M059J (cell line): ENCODE results near the gene DOK7. TPM values are rescaled to one million over a fixed set of nuclear protein-coding genes. Genes with fewer than 3 reads are reported as not detected.
A peak's percentile ranks its signal among the peaks of the same experiment; 100 is the strongest.

Source experiments
- DNase-seq: peaks from one replicate; pipeline ENCODE4 v3.0.0-alpha.2; 2012; ENCODE audit warnings: low read depth
- total RNA-seq: library from RNA; depleted of rRNA; stranded (reverse); fragments of >200 nt; shearing (Covaris generic); gene quantifications from 2 replicates; pipeline ENCODE4 v1.2.3, GENCODE V29; 2014

Gene DOK7
- total RNA-seq, 1 experiment from 2014 or later = 3.1 TPM

DNA sequence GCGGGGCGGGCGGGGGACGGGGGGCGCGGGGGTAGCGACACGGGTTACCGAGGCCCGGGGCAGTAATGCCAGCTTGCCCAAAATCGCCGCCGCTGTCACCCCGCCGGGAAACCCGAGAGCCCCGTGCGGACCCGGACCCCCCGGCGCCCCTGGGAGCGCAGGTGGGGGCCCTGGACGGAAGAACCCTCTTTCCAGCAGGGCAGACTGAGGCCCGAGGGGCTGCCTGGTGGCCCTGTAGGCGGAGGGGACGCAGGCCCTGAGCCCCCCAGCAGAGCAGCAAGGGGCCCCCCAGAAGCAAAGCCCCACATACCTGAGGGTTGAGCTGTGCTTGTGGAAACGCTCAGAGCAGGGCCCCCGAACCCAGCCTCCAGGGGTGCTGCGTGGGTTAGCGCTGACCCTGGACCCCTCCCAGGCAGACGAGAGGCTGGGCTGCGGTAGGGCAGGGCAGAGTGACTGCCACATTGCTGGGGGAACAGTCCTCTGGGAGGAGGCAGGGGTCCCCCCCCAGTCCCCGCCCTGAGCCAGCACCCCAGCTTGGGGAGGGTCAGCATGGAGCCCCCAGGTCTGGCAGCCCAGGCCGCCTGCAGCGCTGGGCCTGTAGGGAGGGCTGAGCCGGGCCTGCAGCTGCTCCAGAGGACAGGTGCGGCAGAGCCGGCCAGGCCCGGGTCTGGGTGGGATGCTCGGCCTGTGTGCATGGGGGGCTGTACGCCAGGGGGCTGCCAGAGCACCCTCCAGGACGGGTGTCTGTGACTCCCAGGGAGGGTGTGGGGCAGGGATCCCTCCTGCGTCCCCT lies 646 bp downstream of the DOK7 start:
- no peak for DNase-seq

DNA sequence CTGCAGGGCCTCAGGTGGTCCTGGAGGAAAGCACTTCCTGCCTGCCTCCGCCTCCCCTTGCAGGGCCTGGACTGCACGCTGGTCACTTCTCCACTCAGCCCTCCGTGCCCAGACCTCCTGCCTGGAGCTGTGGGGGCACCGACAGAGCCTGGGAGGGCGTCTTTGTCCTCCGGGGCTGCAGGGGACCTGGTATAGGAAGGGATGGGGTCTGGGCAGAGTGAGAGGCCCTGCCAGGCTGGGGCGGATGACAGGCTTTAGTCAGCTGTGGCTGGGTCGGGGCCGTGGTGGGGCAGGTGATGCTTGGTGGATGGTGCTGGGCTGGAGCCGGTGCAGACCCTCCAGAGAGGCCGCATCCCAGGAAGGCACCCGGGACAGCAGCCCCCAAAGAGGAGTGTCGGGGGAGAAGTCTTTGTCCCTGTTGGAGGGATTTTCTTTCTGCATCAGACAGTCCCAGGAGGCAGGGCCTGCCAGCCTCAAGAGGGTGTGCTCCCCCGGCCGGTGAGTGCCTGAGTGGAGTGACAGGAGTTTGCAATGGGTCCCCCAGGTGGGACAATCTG lies 1.3 kb downstream of the DOK7 start:
- DNase-seq = no peak

DNA sequence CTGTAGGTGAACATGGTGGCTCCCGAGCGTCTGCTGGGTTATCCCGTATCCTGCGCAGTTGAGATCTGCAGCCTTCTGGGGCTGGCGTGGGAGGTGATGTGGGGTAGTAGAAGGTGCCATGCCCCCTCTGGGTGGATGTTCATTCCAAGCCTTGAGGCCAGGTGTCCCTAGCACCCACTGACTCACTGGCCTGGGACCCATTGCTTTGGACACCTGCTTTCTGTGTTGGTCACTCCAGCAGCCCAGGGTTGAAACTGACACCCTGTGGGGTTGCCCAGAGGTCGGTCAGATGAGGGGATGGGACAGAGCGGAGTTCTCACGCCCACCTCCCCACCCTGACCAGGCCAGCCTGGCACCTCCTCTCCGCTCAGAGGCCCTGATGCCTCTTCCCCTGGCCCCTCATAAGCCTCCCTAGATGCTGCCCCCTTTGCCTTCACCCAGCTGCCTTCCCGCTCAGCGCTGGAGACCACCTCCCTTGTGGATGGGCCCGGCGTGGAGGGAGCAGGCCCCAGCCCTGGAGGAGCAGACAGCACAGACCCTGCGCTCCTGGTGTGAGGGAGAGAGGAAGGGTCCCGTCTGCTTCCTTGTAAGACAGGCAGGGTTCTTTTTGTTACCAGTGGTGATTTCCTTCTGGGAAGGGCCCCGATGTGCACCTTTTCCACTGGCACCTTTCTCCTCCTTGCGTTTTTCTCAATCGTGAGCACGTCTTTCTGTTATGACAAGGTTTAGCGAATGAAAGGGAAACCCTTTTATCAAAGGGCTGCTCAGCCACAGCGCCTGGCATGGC lies 2.0 kb downstream of the DOK7 start:
- no peak for DNase-seq

DNA sequence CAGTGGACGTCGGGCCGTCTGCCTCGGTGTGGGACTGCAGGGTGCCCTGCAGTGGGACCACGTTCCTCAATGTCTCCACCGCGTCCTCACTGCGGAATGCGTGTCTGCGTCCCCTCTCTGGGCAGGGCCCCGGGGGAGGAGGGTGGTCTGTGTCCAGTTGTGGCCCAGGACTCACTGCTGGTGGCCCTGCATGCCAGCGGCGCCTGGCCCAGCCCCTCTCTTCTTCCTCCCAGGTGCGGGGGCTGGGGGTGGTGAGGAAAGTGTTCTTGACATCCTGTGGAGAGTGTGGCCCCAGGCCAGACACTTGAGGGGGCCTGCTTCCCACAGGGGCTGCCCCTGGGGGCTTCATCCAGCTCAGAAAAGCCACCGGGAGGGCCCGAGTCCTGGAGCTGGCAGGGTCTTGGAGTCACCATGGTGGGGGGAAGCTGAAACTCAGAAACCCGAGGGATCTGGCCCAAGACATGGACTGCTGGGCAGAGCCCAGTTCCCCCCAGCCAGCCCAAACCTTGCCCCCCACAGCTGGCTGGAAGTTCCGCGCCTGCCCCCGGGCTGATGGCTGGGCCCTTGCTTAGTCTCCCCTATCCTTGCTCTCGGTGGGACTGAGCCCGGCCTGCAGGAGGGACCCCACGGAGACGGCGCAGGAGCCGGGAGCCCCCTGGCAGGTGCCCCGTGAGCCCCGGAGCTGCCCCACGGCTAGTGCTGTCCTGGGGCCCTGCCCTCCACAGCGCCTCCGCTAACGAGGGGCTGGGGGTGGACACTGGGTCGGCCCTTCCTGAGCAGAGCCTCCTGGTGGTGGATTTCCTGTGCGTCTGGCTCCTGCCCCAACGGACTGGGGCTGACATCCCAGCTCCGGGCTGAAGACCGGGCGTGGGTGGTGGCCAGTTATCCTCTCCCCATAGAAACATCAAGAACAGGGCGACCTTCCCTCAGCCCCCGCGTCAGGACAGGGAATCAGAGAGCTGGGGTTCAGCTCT lies 2.9 kb downstream of the DOK7 start:
- no peak for DNase-seq

DNA sequence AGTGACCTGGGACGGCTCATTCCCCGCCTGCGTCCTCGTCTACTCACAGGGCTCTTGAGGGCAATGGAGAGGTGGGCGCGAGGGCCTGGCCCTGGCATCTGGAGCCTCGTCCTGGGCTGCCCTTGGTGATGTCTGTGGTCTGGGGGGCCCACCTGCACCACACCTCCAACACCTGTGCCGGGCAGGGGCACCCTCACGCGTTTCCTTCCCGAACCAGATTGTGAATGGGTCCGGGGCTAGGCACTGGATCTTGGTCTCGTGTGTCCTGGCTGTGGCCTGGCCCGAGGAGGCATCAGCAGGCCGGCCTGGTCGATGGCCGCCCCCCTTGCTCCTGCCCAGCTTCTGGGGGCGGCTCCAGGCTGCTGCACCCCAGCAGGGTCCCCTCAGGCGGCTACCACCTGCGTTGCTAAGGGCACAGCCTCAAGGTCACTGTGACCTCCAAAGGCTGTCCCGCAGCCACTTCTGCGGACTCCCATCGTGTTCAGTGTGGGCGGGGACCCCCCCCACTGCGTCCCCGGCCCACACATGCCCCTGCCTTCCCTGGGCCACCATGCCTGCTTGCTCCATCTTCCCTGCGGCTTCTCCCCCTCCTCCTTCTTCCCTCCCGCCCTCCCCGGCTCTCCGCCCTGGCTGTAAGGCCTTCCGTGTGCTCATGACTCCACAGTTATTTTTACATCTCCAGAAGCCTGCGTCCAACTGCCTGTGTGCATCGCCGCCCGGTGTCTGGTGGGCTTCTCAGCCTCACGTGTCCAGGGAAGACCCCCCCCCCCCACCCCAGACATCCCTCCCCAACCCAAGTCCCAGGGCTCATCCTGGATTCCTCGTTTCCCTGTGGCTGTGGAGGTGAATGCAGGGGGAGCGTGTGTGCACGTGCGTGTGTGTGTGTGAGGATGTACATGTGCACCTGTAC lies 3.8 kb downstream of the DOK7 start:
- no peak for DNase-seq

DNA sequence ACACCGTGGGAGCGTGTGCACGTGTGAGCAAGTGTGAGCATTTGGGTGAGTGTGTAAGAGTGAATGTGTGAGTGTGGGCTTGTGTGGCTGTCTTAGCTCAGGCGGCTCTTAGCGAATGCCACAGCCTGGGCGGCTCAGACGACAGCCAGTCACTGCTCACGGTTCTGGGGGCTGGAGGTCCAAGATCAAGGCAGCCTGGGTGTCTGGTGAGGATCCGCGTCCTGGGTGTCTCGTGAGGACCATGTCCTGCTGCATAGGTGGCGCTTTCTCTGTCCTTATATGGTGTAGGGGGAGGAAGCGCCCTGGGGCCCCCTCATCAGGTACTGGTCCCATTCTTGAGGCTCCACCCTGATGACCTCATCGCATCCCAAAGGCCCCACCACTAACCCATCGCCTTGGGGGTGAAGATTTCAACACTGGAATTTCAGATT lies 4.5 kb downstream of the DOK7 start:
- DNase-seq = no peak

DNA sequence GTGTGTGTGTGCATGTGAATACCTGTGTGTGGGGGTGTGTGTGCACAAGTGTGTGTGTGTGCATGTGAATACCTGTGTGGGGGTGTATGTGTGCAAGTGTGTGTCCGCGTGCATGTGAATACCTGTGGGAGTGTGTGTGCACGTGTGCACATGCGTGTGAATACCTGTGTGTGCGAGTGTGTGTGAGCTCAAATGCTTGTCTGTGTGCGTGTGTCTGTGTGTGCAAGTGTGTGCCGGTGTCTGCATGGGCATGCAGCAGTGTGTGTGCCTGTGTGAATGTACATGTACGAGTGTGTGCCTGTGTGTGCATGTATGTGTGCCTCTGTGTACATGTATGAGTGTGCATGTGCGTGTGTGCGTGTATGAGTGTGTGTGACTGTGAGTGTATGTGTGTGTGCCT lies 5.0 kb downstream of the DOK7 start:
- DNase-seq = no peak

DNA sequence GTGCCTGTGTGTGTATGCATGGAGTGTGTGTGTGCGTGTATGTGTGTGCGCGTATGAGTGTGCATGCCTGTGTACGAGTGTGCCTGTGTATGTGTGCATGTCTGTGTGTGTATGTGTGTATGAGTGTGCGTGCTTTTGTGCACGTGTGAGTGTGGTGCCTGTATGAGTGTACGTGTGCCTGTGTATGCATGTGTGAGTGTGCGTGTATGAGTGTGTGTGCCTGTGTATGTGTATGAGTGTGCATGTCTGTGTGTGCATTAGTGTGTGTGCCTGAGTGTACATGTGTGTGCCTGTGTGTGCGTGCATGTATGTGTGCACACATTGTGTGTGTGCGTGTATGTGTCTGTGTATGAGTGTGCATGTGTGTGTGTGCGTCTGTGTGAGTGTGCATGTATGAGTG lies 5.7 kb downstream of the DOK7 start:
- DNase-seq = no peak

DNA sequence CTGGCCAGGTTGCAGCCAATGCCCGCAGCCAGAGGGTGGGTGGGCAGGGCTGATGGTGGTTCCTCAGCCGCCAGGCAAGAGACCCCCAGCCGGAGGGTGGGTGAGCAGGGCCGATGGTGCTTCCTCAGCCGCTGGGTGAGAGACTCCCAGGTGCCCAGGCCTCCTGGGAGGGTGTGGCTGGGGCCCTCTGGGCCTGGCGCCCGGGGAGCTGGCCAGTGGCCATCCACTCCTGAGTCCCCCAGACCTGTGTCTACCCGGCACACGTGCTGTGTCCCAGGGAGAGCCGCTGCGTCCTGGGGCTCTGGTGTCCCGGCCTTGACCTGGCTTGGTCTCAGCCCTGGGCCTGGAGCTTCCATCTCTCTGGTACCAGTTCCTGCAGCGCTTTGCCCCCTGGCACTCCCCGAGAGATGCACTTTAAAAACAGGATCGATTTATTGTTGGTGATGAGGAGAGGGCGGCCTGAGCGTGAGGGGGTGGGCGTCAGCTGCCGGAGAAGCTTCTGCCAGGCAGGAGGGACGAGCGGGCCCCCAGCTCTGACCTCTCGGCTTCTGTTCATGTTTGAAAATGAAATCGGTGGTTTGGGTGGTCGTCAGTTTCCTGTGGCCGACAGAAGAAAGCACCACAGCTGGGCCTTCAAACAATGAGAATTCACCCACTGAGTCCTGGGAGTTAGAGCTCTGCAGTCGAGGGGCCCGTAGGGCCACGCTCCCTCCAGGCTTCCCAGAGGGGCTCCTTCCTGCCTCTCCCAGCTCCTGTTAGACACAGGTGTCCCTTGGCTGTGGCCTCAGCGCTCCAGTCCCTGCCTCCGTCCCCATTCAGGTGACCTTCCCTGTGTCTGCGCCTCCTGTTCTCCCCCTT lies 6.5 kb downstream of the DOK7 start:
- no peak for DNase-seq

DNA sequence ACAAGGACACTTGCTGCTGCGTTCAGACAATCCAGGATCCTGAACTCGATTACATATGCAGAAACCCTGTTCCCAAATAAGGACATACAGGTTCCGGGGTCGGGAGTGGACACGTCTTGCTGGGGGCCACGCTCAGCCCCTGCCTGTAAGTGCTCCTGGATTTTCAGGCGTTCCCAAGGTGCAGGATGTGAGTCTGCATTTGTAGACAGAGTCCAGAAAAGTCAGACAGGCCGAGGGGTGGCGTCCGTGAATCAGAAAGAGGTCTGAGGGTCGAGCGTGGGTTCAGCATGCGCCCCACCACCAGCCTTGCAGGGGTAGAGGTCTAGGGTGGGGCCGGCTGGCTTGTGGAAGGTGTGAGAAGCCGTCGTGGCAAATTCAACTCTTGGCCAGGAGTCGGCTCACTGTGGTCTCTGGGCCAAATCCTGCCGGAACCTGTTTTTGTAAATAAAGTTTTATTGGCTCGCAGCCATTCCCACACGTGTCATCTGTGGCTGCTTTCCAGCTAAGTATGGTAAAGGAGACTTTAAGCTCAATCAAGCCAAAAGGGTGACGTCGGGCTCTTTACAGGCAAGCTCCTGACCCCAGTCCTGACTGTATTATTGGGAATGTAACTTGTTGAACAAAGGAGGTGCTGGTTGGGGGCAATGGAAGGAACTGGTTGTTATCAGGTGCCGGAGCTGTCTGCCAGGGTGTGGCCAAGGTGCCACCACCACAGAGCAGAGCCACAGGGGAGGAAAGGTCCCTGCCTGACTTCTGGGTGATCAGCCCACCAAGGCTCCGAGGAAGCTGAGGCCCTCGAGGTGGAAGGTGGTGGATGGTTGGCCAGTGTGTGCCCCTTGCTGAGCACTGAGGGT lies 7.4 kb downstream of the DOK7 start:
- peak; percentile 31 for DNase-seq

DNA sequence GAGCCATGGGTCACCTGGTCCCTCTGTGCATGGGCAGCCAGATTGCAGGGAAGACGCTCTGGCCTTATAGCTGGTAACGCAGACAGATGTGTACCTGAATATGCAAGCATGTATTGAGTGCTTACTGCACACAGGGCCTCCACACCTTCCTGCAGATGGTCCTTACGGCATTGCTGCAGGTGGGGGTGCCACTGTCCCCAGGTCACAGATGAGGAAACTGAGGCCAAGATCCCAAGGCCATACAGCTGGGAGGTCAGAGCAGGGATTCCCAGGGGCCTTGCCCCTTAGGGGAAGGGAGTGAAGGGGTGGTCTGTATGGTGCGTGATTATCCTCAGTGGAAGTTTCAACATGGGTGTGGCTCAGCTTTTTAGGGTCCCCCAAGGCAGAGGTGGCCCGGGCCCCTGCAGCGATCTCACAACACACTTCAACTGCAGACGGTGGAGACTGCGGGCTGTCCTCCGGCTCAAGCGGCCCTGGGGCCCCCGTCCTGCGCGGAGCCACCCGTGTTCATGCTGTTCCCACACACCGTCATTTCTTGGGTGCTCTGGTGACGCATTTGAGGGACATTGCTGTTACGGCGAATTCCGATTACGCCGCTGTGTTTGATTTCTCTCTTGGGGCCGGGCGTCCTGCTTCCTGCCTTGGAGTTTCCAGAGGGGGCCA lies 8.1 kb downstream of the DOK7 start:
- DNase-seq = no peak

DNA sequence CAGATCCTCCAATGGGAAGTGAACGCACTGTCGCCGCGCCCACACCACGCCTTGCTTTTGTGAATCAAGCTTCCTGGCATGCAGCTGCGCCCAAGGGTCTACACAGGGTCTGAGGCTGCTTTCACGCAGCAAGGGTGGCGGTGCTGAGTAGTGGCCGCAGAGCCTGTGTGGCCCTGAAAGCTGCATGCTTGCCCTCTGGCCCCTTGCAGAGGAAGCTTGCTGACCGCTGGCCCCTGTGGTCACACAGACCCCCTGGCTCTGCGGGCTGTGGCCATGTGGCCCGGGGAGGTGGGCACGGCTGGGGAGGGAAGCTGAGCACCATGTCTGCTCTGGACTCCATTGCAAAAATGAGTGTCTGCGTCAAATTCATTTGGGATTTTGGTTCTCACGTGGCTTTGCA lies 8.8 kb downstream of the DOK7 start:
- DNase-seq = no peak

DNA sequence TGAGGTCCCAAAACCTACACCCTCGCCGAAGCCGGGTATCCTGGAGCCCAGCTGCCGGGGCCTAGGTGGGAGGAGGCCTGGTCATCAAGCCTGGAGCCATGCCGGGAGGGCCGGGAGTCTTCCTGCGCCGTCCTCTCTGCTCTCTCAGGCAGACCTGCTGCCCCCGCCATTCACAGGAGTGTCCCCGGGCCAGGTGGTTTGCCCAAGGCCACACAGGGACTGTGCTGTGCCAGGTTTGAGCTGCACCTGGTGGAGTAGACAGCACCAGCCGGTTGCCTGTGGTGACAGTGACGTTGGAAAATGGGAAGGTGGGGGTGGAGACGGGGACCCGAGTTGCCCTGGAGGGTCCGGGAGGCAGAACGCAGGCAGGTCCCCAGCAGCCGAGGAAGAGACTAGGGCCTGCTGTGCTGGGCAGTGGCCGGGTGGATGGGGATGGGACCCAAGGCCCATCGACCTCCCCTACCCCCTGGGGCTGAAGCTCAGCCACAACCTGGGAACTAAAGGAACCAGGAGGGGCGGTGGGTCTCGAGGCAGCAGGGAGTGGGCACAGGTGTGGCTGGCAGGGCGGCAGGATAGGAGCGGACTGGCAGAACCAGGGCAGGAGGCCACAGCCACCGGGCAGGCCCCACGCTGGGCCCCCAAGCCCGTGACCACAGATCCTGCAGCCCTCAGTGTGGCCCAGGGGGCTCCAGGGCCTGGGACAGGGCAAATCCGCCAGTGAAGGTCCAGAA lies 9.5 kb downstream of the DOK7 start:
- no peak for DNase-seq

DNA sequence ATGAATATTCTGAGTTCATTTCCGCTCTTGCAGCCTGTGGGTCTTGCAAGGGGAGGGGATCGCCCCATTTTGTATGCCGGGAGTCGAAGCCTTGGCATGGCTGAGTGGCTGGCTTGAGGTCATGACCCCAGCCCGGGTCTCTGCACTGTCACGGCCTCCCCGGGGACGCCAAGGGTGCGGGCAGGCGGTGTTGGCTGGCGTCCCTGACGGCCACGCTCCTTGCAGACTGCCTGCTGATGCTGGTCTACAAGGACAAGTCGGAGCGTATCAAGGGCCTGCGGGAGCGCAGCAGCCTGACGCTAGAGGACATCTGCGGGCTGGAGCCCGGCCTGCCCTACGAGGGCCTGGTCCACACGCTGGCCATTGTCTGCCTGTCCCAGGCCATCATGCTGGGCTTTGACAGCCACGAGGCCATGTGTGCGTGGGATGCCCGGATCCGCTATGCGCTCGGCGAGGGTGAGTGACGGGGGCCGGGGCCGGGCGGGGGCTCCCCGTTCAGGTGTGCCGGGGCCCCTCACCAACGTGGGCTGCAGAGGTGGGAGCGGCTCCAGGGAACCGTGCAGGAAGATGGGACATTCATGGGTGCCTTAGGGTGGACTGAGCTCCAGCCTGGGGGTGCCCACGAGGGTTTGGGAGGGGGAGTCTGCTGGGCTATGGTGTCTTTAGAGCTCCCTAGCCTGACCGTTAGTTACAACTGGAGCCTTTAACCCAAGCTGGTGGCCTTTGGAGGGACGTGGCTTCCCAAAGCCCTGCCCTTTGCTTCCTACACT lies 10.3 kb downstream of the DOK7 start:
- DNase-seq = no peak

DNA sequence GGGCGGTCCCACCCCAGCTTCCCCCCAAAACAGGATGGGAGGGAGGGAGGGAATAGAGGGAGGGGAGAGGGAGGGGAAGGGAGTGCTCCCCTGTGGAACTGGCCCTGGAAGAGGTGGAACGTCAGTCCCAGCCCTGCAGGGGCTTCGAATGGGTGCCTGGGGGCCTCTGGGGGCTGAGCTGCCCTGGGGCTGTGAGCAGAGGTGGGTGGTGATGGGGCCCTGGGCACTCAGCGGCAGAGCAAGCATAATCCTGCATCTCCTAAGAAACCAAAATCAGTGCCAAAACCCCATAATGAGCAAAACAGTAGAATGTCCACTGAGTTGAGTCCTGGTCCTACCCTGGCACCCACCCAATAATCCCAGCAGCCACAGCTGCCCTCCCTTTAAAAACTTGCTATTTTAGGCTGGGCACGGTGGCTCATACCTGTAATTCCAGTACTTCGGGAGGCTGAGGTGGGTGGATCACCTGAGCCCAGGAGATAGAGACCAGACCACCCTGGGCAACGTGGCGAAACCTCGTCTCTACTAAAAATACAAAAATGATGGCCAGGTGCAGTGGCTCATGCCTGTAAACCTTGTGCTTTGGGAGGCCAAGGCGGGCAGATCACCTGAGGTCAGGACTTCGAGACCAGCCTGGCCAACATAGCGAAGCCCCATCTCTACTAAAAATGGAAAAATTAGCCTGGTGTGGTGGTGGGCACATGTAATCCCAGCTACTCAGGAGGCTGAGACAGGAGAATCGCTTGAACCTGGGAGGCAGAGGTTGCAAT lies 11.1 kb downstream of the DOK7 start:
- no peak for DNase-seq
